Cardiac muscle cell (in vitro differentiated cells and primary cell): ENCODE results near the gene NPR3. TPM values are rescaled to one million over a fixed set of nuclear protein-coding genes. Genes with fewer than 3 reads are reported as not detected.

Experiments used
- DNase-seq, 2 donors: peaks; one replicate each; pipeline versions ENCODE4 v3.0.0 to v3.0.0-alpha.2; 2010 to 2017; ENCODE audit warnings: low read depth in 1 of 2, low spot score in 1 of 2
- H3K27ac ChIP-seq: fragments of 200-600 bp; sonication (generic); 2 replicates; pipeline ENCODE4 v1.5.1; 2016
- H3K27me3 ChIP-seq: fragments of 200-600 bp; sonication (generic); 2 replicates; pipeline ENCODE4 v1.6.0; 2016; ENCODE audit warnings: control low read depth
- H3K36me3 ChIP-seq: fragments of 200-600 bp; sonication (generic); 2 replicates; pipeline ENCODE4 v1.5.1; 2016; ENCODE audit warnings: control low read depth
- H3K4me1 ChIP-seq: fragments of 200-600 bp; sonication (generic); 2 replicates; pipeline ENCODE4 v1.8.1; 2017; ENCODE audit warnings: low read depth, mild to moderate bottlenecking, mixed run types
- H3K4me3 ChIP-seq: fragments of 200-600 bp; sonication (generic); 2 replicates; pipeline ENCODE4 v1.5.1; 2016; ENCODE audit warnings: mild to moderate bottlenecking
- H3K9me3 ChIP-seq: fragments of 200-600 bp; sonication (generic); 2 replicates; pipeline ENCODE4 v1.5.1; 2017; ENCODE audit warnings: low read depth, mild to moderate bottlenecking, control low read depth
- CTCF ChIP-seq: IDR thresholded peaks from 2 replicates; pipeline ENCODE4 v1.5.1; 2012; ENCODE audit warnings: low read depth, mild to moderate bottlenecking, low read length
- polyA plus RNA-seq: library from polyadenylated mRNA; unstranded; fragments of >200 nt; fragmentation: Nextera tagmentation; extraction: Ambion mirVana; gene quantifications from 2 replicates; pipeline ENCODE4 v1.2.1, GENCODE V29; 2016
- total RNA-seq: library from RNA; depleted of rRNA; stranded (reverse); fragments of >200 nt; gene quantifications from 2 replicates; pipeline ENCODE4 v1.2.3, GENCODE V29; 2016

The NPR3 gene
- total and polyA plus RNA-seq, 2 experiments from 2014 or later = 0.23 to 2.7 TPM

DNA sequence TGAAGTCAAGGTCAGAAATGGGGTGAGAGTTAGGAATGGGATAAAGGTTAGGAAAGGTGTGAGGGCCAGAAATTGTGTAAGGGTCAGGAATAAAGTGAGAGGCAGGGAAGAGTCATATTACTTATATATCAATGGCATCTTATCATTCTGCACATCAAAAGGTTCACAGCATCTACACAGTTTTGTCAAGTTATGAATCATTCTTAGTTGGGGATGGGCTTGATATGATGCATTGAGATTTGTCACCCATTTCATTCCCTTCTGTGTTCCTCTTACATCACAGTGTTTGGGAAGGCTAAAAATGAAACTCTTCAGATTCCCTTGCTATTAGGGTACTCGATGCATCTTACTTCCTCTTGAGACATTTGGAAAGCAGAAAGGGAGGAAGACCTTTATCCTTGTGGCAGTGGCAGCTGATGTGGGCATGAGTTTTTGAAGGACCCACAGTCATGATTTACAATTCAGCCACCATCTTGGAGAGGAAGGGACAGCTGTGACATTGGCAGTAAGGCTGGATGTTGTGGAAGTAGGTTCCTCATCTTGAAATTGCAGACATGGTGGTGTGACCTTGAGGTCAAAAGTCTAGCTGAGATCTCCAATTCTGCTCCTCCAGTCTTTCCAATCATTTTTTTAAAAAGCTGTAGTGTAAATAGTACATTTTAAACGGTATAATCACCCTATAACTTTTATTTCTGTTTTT is 24.2 kb upstream of the NPR3 start:
- Histone ChIP-seq H3K27ac (no peak overlapping the region), H3K27me3 (no peaks in the 10 kb centered on the region), H3K36me3 (no peaks in the 10 kb centered on the region), H3K4me3 (no peak overlapping the region), H3K9me3 (no peaks in the 10 kb centered on the region), H3K4me1 (no peaks in the 10 kb centered on the region)
- TF ChIP-seq CTCF = no peak
- no peak for DNase-seq

GRCh38 chr5:32687499-32687831 is 23.7 kb upstream of the NPR3 start:
- H3K27me3 ChIP-seq = no peaks in the 10 kb centered on the region
- no peaks in the 10 kb centered on the region for H3K4me1 ChIP-seq
- peak in 1 of 2 donors; percentile 68 for DNase-seq
- TF ChIP-seq CTCF = no peak
- no peaks in the 10 kb centered on the region for H3K9me3 ChIP-seq
- H3K4me3 ChIP-seq = no peak overlapping the region
- H3K36me3 ChIP-seq = no peaks in the 10 kb centered on the region
- H3K27ac ChIP-seq = no peak overlapping the region

DNA sequence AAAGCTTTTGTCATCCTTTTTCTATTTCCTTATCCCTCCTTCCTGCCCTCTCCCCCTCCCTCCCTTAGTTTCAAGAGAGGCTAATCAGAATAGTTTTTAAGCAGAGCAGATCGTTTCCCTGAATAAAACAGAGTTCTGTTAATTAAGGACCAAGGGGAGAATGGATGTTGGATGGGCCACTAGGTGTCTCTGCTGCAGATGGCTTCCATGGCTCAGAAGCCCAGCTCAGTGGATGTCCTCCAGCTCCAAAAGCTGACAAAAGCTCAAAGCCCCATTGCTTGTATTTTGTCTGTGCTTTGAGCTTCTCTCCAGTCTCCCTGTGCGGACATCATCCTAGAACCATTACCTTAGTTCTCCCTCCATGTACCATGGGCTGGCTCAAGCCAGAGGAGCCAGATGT is 21.0 kb upstream of the NPR3 start:
- no peaks in the 10 kb centered on the region for H3K9me3 ChIP-seq
- peak; percentile 21 for TF ChIP-seq CTCF
- no peak overlapping the region for H3K27ac ChIP-seq
- H3K36me3 ChIP-seq = no peaks in the 10 kb centered on the region
- H3K4me1 ChIP-seq = no peaks in the 10 kb centered on the region
- no peaks in the 10 kb centered on the region for H3K27me3 ChIP-seq
- H3K4me3 ChIP-seq = no peak overlapping the region
- no peak for DNase-seq

DNA sequence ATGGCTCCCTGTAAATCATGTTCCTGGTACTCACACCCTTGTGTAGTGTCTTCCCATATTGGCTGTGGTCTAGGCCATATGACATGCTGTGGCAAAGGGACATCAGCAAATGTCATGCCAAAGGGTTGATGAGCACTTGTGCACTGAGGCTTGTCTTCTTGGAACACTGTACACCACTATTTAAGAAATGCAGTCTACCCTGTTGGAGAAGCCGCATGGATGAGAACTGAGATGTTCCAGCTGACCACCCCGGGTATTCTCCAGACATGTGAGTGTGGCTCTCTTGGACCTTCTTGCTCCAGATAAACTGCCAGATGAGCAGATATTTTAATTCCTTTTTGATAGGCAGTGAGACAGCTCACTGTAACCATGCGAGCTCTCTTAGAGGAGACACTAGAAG is 20.5 kb upstream of the NPR3 start:
- no peak overlapping the region for H3K27ac ChIP-seq

DNA sequence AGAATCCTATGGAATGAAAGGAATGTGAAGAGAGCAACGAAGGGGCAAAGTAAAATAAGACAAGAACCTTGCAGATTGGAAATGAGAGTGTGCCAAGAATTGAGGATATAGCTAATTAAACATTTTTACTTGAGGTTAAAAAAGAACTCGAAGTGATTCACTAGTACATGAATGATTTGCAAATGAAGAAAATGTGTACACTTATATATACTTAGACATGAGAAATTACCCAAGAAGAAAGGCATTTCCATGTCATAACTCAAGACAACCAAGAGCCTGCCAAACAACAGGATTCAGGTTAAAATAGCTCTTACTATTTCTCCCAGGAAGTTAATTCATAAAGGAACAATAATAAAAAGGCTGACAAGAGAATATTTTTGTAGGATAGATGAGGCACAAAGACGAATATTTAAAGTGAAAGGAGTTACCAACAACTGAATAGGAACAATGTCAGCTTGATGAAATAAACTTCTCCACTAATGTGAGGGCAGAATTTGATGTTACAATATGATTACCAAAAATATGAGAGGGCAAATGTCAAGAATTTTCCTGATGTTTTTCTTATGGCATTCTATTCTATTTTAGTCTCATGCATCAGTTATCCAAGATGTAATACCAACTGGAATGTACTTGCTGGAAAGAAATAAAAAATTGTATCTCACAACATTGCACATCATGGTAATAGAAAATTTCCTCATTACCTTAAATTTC is 18.9 kb upstream of the NPR3 start:
- no peaks in the 10 kb centered on the region for H3K4me1 ChIP-seq

More for the DNA sequence above, 20.5 kb upstream of the NPR3 start:
- Histone ChIP-seq H3K36me3 (no peaks in the 10 kb centered on the region), H3K4me1 (no peaks in the 10 kb centered on the region), H3K4me3 (no peak overlapping the region), H3K9me3 (no peaks in the 10 kb centered on the region), H3K27me3 (no peaks in the 10 kb centered on the region)
- no peak for DNase-seq
- no peak for TF ChIP-seq CTCF

More for the DNA sequence above, 18.9 kb upstream of the NPR3 start:
- DNase-seq = no peak
- Histone ChIP-seq H3K36me3 (no peaks in the 10 kb centered on the region), H3K4me3 (no peak overlapping the region), H3K27me3 (no peaks in the 10 kb centered on the region), H3K9me3 (no peaks in the 10 kb centered on the region), H3K27ac (no peak overlapping the region)
- TF ChIP-seq CTCF = no peak
